DOHH2 (cell line): ENCODE data around the gene FAM210A.

Experiments used
- EZH2phosphoT487 ChIP-seq: fragments of 200-600 bp; sonication (generic); IDR thresholded peaks from 2 replicates; pipeline ENCODE4 v1.6.1; 2017; ENCODE audit warnings: borderline replicate concordance, mild to moderate bottlenecking, antibody characterized with exemption, low read length, moderate library complexity, mixed read lengths
- TF ChIP-seq, protein P1 (sequence below): fragments of 200-600 bp; sonication (generic); IDR thresholded peaks from one replicate; pipeline ENCODE4 v1.5.1; 2014; ENCODE audit warnings: antibody characterized with exemption, mild to moderate bottlenecking, low read depth, low read length; ENCODE audit not compliant: poor library complexity, severe bottlenecking

DNA sequence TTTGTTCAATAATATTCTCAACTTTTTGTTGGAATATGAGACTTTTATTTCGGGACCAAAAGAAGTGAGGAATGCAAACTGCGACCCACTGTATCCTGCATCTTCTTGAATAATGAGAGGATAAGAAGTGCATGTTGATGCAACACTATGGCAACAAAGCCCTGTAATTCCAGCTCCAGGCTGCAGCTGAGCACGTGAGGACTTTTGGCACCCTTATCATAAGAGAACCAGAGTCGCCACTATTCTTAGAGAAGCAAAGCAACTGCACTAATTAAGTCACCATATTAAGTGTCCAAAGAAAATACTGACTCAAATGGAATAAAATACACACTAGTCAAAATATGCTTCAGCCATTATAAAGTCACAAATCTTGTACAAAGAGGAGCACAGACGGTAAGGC is 65.8 kb downstream of the FAM210A start:
- TF ChIP-seq, protein P1, sequence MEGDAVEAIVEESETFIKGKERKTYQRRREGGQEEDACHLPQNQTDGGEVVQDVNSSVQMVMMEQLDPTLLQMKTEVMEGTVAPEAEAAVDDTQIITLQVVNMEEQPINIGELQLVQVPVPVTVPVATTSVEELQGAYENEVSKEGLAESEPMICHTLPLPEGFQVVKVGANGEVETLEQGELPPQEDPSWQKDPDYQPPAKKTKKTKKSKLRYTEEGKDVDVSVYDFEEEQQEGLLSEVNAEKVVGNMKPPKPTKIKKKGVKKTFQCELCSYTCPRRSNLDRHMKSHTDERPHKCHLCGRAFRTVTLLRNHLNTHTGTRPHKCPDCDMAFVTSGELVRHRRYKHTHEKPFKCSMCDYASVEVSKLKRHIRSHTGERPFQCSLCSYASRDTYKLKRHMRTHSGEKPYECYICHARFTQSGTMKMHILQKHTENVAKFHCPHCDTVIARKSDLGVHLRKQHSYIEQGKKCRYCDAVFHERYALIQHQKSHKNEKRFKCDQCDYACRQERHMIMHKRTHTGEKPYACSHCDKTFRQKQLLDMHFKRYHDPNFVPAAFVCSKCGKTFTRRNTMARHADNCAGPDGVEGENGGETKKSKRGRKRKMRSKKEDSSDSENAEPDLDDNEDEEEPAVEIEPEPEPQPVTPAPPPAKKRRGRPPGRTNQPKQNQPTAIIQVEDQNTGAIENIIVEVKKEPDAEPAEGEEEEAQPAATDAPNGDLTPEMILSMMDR, result no peak
- TF ChIP-seq EZH2phosphoT487, result no peak
